GM04504 (cell line): ENCODE results near the gene BMP4.
"Not testable (repeated sequence)": the region's sequence is repeated elsewhere in the genome, so short reads cannot be mapped to it uniquely, and the experiment has no call there.

Source experiments
- DNase-seq: peaks from one replicate; pipeline ENCODE4 v3.0.0-alpha.2; 2012; ENCODE audit warnings: low read depth

BMP4 gene

GRCh38 chr14:53956427-53957201 lies at the start of gene BMP4:
Gene BMP4 (minus strand): TSS chr14:53956825. CDS start chr14:53952222, 4,603 bp downstream.
- no peak for DNase-seq

DNA sequence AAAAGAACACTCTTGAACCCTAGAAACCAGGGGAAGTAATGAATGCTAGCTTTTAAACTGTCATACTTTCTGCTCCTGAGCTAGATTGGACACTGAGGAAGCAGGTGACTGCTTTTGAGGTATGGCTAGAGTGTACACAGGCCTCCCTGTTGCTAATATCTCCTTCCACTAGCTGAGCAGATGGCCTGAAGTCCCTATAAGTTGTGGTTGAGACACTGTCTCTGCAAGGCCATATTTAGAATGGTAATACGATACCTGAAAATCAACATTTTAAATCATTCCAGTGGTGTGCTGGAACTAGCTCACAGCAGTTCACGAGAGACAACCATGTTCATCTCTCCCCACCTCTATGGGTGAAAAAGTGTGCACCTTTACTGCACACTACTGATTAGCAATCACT lies 46.4 kb upstream of the BMP4 start:
- DNase-seq: no peak

DNA sequence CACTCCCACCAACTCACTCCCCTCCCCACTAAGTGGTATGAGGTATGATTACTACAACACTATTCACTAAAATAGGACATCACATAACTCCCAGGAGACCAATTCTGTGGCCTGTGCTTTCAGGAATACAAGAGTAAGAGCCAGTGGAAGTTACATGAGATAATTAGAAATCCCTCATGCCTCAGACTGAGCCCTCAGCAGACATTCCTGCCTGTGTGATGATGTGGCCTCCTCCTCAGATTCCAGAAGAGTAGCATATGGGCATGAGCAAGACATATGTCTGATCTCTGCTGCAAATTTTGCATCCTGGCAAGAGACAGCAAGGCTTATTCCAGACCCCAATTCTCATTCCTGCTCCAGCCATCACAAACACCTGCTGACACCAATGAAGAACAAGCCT lies 46.0 kb upstream of the BMP4 start:
- no peak for DNase-seq

DNA sequence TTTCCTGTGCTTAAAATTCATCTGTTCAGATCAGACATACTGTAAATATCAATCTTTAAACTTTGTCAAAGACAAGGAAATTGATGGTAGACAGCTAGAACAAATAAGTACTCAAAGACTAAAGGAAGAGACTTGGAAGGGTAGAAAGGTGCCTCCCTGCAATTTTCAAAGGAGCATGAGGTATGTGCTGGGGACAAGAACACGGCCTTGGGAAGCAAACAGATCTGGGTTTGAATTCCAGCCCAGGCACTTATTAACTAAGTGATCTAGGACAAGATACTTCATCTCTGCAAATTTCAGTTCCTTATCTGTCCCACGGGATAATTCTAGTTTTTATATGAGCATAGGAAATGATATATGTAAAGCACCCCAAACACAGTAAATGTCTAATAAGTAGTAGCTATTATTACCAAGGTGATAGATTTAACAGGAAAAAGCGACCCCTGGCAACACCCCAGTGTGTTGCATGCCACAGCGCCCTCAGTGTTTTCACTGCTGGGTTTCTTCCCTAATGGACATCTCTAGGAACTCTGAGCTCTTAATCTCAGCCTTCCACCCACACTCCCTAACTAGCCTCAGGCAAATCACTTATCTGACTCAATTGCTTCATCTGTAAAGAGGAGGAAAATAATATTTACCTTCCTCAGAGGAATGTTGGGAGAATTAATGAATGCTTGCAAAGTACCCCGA lies 44.7 kb upstream of the BMP4 start:
- DNase-seq: no peak

- no peak for DNase-seq
Measured at GRCh38 chr14:54000341-54000811, 43.8 kb upstream of the BMP4 start.

DNA sequence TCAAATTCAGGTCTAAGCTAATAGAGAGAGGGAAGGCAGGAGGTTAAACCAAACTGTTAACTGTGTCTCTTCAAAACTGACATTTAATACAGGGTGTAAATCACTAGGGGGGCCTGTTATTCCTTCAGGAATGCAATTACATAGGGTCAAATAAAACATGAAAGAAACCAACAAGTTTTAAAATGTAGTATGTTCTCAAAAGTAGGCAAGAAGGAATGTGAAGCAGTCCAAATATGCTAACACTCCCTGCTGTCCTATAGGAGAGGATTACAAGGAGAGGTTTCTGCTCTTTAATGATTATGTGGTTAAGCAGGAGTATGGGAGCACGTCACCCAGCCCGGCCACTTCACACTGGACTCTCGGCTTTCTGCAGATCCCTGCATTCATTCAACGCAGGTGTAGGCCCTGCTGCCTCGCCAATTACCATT lies 42.5 kb upstream of the BMP4 start:
- no peak for DNase-seq

GRCh38 chr14:53996041-53996440 lies 39.4 kb upstream of the BMP4 start:
- no peak for DNase-seq

- no peak for DNase-seq
Measured at GRCh38 chr14:53993920-53994607, 37.4 kb upstream of the BMP4 start.

- DNase-seq: no peak
Measured at GRCh38 chr14:53990978-53991377, 34.4 kb upstream of the BMP4 start.

DNA sequence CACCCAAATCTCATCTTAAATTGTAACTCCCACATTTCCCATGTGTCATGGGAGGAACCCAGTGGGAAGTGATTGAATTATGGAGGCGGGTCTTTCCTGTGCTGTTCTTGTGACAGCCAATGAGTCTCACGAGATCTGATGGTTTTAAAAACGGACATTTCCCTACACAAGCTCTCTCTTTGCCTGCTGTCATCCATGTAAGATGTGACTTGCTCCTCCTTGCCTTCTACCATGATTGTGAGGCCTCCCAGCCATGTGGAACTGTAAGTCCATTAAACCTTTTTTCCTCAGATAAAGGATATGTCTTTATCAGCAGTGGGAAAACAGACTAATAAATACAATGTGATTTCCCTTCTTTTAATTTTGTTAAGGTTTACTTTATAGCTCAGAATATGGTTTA lies 30.1 kb upstream of the BMP4 start:
- not testable (repeated sequence) for DNase-seq

DNA sequence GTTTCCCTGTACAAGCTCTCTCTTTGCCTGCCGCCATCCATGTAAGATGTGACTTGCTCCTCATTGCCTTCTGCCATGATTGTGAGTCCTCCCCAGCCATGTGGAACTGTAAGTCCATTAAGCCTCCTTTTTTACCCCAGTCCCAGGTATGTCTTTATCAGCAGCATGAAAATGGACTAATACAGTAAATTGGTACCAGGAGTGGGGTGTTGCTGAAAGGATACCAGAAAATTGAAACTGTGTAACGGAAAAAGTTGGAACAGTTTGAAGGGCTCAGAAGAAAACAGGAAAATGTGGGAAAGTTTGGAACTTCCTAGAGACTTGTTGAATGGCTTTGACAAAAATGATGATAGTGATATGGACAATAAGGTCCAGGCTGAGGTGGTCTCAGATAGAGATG lies 28.3 kb upstream of the BMP4 start:
- DNase-seq: not testable (repeated sequence)

- DNase-seq: no peak
Measured at GRCh38 chr14:53983112-53983511, 26.5 kb upstream of the BMP4 start.

GRCh38 chr14:53982546-53982945 lies 25.9 kb upstream of the BMP4 start:
- no peak for DNase-seq

- no peak for DNase-seq
Measured at GRCh38 chr14:53979747-53980642, 23.4 kb upstream of the BMP4 start.

DNA sequence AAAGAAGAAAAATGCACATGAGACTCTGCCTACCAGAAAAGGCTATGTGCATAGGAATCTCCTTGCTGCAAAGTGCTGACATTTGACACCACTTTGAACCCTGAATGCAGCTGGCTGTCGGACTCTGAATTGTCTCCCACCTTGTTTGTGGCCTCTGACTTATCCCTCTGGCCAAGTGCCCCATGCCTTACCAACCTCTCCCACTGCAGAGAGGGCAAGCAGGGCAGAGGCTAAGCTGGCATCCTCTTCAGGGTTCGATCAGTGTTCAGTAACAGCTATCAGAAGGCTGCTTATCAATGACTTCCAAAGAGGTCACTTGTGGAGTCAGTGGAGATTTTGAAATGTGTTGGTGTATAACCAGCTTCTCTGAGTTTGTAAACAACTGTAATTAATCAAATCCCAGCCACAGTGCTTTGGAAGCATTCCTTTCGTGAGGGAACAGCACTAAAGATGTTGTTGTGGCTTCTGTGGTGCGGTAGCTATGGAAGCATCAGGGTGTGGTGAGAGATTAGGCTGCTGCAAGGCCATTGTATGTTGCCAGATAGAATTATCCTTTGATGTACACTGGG lies 22.6 kb upstream of the BMP4 start:
- DNase-seq: no peak

GRCh38 chr14:53978194-53978593 lies 21.6 kb upstream of the BMP4 start:
- no peak for DNase-seq

DNA sequence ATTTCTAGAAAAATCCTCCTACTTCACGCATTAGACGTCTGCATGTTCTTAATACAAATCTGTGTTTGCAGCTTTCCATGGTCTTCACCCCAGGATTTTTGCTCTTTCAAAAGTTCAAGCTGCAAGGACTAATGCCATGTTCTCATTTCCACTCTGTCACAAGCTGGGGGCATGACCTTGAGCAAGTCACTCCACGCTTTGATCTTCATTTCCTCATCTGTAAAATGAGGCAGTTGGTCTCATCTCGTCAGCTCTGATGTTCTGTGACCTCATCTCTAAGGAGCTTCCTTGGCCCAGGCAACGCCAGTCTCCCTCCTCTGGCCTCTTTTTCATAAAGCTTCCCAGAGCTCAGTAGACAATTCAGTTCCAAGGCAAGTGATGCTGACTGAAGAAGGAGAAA lies 18.8 kb upstream of the BMP4 start:
- no peak for DNase-seq

- no peak for DNase-seq
Measured at GRCh38 chr14:53971521-53971920, 14.9 kb upstream of the BMP4 start.

GRCh38 chr14:53969326-53969725 lies 12.7 kb upstream of the BMP4 start:
- no peak for DNase-seq

- no peak for DNase-seq
Measured at GRCh38 chr14:53968726-53969125, 12.1 kb upstream of the BMP4 start.

DNA sequence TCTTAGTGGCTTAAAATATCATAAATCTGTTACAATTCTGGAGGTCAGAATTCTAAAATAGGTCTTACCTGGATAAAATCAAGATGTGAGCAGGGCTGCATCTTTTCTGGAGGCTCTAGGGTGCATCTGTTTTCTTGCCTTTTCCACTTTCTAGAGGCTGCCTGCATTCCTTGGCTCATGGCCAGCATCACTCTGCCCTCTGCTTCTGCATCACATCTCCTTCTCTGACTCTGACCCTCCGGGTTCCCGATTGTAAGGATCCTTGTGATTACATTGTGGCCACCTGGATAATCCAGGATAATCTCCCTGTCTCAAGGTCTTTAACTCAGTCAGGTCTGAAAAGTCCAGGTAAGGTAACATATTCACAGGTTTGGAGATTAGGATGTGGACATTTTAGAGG lies 11.0 kb upstream of the BMP4 start:
- no peak for DNase-seq

GRCh38 chr14:53964249-53964648 lies 7.6 kb upstream of the BMP4 start:
- no peak for DNase-seq
